Lower leg skin (tissue), 4 donors: ENCODE measurements around the gene SENP8. TPM values are rescaled to one million over a fixed set of nuclear protein-coding genes. Genes with fewer than 3 reads are reported as not detected.

Experiments
- DNase-seq, 2 donors: peaks; one replicate each; pipeline ENCODE4 v3.0.0-alpha.2; 2019; ENCODE audit warnings: low spot score in 2 of 2
- H3K4me3 ChIP-seq: fragments of 200-600 bp; sonication (generic); 2 replicates; pipeline ENCODE4 v1.5.1; 2017; ENCODE audit warnings: mild to moderate bottlenecking, low read depth; ENCODE audit not compliant: poor library complexity, severe bottlenecking
- POLR2A ChIP-seq, 2 donors: fragments of 450-650 bp; IDR thresholded peaks; one replicate each; pipeline ENCODE4 v1.6.1; 2016 to 2017; ENCODE audit warnings: antibody characterized with exemption in 2 of 2, mild to moderate bottlenecking in 1 of 2, moderate library complexity in 1 of 2
- WGBS, 2 donors: methylation state at CpG; one replicate each; pipeline ENCODE4 v1.1.5; 2018; 5-methylcytosine and 5-hydroxymethylcytosine counted together
- intact Hi-C: fragments of 100-400 bp; cut with DNase I; formaldehyde crosslinking; loops from one replicate; pipeline ENCODE4 v1.15.0; 2023; ENCODE audit warnings: low total_unique reads
- total RNA-seq, 4 donors: library from RNA; depleted of rRNA; stranded (reverse); fragments of >200 nt; gene quantifications; one replicate each; pipeline ENCODE4 v1.1.0, GENCODE V29; 2016
- TF ChIP-seq, protein P1 (sequence below), 3 donors: fragments of 450-650 bp; IDR thresholded peaks; one replicate each; pipeline ENCODE4 v1.5.1; 2016; ENCODE audit warnings: antibody characterized with exemption in 3 of 3, mild to moderate bottlenecking in 3 of 3, moderate library complexity in 2 of 3

SENP8 gene
- total RNA-seq, 4 donors from 2014 or later, result 0.30 to 2.2 (median 0.91) TPM

DNA sequence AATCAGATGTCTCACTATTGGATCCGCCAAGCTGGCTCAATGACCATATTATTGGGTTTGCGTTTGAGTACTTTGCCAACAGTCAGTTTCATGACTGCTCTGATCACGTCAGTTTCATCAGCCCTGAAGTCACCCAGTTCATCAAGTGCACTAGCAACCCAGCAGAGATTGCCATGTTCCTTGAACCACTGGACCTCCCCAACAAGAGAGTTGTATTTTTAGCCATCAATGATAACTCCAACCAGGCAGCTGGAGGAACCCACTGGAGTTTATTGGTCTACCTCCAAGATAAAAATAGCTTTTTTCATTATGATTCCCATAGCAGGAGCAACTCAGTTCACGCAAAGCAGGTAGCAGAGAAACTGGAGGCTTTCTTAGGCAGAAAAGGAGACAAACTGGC, 21.5 kb downstream of the SENP8 start:
- DNase-seq, result no peak
- no peak for TF ChIP-seq POLR2A (IDR thresholded peaks at IDR 0.05)
- TF ChIP-seq, protein P1, sequence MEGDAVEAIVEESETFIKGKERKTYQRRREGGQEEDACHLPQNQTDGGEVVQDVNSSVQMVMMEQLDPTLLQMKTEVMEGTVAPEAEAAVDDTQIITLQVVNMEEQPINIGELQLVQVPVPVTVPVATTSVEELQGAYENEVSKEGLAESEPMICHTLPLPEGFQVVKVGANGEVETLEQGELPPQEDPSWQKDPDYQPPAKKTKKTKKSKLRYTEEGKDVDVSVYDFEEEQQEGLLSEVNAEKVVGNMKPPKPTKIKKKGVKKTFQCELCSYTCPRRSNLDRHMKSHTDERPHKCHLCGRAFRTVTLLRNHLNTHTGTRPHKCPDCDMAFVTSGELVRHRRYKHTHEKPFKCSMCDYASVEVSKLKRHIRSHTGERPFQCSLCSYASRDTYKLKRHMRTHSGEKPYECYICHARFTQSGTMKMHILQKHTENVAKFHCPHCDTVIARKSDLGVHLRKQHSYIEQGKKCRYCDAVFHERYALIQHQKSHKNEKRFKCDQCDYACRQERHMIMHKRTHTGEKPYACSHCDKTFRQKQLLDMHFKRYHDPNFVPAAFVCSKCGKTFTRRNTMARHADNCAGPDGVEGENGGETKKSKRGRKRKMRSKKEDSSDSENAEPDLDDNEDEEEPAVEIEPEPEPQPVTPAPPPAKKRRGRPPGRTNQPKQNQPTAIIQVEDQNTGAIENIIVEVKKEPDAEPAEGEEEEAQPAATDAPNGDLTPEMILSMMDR (IDR thresholded peaks at IDR 0.05), result no peak
- intact Hi-C loops, result no loop called here
- H3K4me3 ChIP-seq, result no peak overlapping the region
- 91 to 95% methylated on average over 4 of the region's 4 CpGs for WGBS, 2 donors

DNA sequence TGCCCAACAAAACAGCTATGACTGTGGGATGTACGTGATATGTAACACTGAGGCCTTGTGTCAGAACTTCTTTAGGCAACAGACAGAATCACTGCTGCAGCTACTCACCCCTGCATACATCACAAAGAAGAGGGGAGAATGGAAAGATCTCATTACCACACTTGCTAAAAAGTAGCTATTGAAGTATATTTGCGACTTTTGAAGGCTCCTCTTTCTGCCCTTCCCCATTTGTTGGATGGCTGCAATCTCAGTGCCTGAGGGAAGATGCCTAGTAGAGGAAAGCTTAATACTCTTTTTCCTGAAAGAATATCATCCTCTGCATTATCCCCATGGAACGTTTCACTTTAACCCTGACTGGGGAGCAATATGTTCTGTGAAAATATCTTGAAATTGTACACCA, 21.9 kb downstream of the SENP8 start:
- intact Hi-C loops, result no loop called here

DNA sequence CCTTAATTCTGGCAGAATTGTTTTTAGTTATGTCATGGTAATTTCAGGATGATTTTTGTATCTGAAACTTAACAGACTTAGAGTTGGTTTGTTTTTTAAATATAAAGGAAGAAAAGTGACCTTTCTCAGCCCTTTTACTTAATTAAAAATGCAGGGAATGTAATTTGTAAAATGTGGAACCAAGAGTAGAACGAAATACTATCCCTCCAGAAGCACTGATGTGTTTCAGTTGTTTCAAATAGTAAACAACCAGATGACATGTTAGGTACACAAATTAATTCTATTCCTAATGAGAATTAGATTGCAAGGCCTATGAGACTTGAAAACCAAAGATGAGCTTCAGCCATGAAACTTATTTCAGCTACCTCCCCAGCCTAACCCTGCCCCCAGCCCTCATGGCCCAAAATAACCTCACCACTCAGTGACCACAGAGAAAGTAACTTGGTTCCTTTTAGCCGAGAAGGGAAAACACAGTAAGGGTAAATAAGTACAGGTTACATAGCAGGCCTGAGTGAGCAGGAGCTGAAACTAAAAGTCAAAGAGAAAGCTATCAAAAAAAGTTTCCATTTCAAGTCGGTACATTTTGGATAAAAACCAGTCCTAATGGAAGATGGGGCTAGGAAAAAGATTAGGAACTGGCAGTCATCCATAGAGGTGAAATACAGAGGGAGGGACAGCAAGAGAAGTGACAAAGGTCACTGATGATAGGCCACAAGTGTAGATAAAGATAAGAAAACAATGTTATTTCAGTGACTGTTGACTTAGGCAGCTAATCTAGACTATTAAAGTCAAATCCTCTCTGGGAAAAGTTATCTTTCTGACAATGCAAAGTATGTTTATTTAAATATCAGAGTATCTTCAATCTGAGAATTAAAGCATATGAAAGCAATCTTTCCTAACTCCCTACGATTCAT, 23.2 kb downstream of the SENP8 start:
- intact Hi-C loops, result no loop called here
- TF ChIP-seq POLR2A (IDR thresholded peaks at IDR 0.05), result no peak
- TF ChIP-seq, protein P1 (IDR thresholded peaks at IDR 0.05), result no peak
- WGBS, 2 donors, result 76 to 79% methylated on average over 4 of the region's 4 CpGs
- no peak for DNase-seq
- no peak overlapping the region for H3K4me3 ChIP-seq

More for the DNA sequence above, 21.9 kb downstream of the SENP8 start:
- TF ChIP-seq, protein P1 (IDR thresholded peaks at IDR 0.05), result no peak
- no peak for TF ChIP-seq POLR2A (IDR thresholded peaks at IDR 0.05)
- H3K4me3 ChIP-seq, result no peak overlapping the region
- DNase-seq, result no peak
- 76 to 83% methylated on average over 3 of the region's 3 CpGs for WGBS, 2 donors

DNA sequence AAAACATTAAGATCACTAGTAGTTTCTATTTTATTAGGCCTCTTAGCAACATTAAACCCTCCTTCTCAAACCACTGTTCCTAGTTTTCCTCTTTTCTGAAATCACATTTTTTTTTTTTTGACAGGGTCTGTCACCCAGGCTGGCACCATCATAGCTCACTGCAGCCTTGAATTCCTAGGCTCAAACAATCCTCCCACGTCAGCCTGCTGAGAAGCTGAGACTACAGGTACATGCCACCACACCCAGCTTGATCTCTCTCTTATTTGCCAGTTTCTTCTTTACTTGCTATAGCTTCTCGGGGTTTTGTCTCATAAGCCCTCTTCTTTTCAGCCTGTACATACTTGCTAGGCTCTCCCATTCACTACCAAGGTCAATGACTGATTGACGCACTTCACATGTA, 28.0 kb downstream of the SENP8 start:
- intact Hi-C loops, result no loop called here
- WGBS, 2 donors, result 63 to 92% methylated on average over 3 of the region's 3 CpGs
- TF ChIP-seq, protein P1 (IDR thresholded peaks at IDR 0.05), result no peak
- TF ChIP-seq POLR2A (IDR thresholded peaks at IDR 0.05), result no peak
- DNase-seq, result no peak
- H3K4me3 ChIP-seq, result no peak overlapping the region

DNA sequence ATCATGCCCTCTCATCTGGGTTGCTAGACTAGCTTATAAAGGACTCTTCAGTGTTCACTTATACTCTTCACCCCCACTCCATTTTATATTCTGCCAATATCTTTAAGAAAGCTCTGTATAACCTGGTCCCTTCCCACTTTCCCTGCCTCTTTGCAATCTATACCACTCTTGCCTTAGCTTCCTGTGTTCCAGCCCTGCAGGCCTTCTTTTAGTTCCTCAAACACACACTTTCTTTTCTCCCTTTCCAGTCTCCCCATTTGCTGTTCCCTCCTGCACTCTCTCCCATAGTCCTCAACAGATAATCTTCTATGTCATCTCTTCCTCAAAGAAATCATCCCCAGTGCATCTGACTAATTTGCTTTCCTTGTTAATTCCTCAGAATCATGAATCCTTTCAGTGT, 28.7 kb downstream of the SENP8 start:
- intact Hi-C loops, result no loop called here
- no peak overlapping the region for H3K4me3 ChIP-seq
- no peak for DNase-seq
- TF ChIP-seq POLR2A (IDR thresholded peaks at IDR 0.05), result no peak
- TF ChIP-seq, protein P1 (IDR thresholded peaks at IDR 0.05), result no peak
